Lower leg skin (tissue), 3 donors: ENCODE results near the gene ENTPD7.

Source experiments
- POLR2A ChIP-seq, 2 donors: fragments of 450-650 bp; IDR thresholded peaks; one replicate each; pipeline ENCODE4 v1.6.1; 2016 to 2017; ENCODE audit warnings: antibody characterized with exemption in 2 of 2, mild to moderate bottlenecking in 1 of 2, moderate library complexity in 1 of 2
- TF ChIP-seq, protein P1 (sequence below), 3 donors: fragments of 450-650 bp; IDR thresholded peaks; one replicate each; pipeline ENCODE4 v1.5.1; 2016; ENCODE audit warnings: antibody characterized with exemption in 3 of 3, mild to moderate bottlenecking in 3 of 3, moderate library complexity in 2 of 3

DNA sequence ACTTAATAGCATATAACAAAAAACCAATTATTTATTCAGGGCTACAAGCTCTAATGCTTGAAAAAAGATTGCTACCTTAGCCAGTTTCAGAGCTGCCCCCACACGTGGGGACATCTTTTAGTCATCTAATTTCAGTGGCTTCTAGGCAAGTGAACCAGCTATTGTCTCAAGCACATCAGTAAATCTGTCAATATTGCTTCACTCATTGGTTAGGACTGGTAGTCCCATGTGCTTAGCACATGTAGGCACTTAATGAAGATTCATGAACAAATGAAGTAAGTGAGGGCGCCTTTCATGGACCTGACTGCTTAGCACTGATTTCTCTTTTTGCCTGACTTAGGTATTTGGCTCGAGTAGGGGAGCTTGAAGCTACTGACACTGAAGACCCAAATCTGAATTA lies 19.6 kb downstream of the ENTPD7 start:
- TF ChIP-seq, protein P1, sequence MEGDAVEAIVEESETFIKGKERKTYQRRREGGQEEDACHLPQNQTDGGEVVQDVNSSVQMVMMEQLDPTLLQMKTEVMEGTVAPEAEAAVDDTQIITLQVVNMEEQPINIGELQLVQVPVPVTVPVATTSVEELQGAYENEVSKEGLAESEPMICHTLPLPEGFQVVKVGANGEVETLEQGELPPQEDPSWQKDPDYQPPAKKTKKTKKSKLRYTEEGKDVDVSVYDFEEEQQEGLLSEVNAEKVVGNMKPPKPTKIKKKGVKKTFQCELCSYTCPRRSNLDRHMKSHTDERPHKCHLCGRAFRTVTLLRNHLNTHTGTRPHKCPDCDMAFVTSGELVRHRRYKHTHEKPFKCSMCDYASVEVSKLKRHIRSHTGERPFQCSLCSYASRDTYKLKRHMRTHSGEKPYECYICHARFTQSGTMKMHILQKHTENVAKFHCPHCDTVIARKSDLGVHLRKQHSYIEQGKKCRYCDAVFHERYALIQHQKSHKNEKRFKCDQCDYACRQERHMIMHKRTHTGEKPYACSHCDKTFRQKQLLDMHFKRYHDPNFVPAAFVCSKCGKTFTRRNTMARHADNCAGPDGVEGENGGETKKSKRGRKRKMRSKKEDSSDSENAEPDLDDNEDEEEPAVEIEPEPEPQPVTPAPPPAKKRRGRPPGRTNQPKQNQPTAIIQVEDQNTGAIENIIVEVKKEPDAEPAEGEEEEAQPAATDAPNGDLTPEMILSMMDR (IDR thresholded peaks at IDR 0.05): no peak
- no peak for TF ChIP-seq POLR2A (IDR thresholded peaks at IDR 0.05)
